T-helper 1 cell (primary cell): ENCODE data around the gene AGBL5.
A peak's percentile ranks its signal among the peaks of the same experiment; 100 is the strongest.
"Not testable (repeated sequence)": the region's sequence is repeated elsewhere in the genome, so short reads cannot be mapped to it uniquely, and the experiment has no call there.

ENCODE experiments used
- DNase-seq, 5 donors: peaks; one replicate each; pipeline ENCODE4 v3.0.0-alpha.2; 2012 to 2020

The AGBL5 gene

DNA sequence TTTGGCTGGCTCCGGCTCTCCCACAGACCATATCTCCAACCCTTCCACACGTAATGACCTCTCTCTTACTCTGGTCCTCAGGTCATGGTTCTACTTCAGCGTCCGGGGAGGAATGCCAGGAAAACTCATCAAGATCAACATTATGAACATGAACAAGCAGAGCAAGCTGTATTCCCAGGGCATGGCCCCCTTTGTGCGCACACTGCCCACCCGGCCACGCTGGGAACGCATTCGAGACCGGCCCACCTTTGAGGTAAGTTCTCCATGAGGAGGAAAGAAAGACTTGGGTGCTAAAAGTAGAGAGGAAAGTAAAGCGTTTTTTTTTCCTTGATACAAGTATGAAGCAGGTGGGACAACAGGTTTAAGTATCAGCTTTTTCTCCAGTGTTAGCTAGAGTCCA lies 1.9 kb downstream of the AGBL5 start:
- no peak for DNase-seq

DNA sequence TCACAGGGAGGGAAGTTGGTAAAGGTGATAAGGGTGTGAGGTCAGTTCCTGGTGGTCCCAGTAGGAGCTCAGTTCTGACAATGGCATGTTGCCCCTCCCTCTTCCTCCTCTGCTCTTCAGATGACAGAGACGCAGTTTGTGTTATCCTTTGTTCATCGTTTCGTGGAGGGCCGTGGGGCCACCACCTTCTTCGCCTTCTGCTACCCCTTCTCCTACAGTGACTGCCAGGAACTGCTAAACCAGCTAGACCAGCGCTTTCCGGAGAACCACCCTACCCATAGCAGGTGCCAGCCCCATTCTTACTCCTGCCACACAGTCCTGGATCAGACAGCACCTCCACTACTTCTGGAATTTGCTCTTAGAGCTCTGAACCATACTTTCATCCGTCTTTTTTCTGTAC lies 2.3 kb downstream of the AGBL5 start:
- DNase-seq = no peak

DNA sequence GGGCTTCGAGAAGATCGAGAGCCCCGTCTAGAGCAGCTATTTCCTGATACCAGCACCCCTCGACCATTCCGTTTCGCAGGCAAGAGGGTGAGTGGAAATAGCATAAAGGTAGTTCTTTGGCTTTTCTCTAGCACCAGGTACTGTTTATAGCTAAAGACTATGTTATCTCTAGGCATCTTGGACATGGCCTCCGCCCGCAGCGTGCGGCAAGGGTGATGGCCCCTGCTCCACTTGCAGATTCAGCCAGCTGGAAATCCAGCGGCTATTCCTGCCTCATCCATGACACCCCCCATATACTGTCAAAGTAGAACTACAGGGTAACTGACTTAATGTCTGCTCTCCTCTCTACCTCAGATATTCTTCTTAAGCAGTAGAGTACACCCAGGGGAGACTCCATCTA lies 3.3 kb downstream of the AGBL5 start:
- DNase-seq = no peak

DNA sequence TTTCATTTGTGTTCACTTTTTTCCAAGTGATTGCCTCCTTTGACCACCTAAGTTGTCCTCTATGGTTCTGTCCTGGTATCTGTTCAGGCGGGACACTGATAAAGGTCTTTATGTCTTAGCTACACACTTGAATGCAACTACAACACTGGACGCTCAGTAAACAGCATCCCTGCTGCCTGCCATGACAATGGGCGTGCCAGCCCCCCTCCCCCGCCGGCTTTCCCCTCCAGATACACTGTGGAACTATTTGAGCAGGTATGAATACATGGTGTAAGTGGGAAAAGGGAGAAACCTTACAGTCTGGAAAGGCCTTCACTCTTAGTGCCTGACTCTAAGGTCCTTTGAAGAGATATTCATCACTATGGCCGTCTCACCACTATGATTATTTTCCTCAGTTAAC lies 5.7 kb downstream of the AGBL5 start:
- no peak for DNase-seq

DNA sequence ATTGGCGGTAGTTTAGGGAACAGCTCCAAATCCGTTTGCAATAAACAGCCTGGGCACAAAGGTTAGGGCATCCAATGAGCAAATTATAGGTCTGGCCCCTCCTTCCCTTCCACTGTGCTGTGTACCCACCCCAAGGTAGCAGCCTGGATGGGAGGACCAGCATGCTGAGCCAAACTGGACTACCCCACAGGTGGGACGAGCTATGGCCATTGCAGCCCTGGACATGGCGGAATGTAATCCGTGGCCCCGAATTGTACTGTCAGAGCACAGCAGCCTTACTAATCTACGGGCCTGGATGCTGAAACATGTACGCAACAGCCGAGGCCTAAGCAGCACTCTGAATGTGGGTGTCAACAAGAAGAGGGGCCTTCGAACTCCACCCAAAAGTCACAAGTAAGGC lies 6.7 kb downstream of the AGBL5 start:
- DNase-seq = no peak

DNA sequence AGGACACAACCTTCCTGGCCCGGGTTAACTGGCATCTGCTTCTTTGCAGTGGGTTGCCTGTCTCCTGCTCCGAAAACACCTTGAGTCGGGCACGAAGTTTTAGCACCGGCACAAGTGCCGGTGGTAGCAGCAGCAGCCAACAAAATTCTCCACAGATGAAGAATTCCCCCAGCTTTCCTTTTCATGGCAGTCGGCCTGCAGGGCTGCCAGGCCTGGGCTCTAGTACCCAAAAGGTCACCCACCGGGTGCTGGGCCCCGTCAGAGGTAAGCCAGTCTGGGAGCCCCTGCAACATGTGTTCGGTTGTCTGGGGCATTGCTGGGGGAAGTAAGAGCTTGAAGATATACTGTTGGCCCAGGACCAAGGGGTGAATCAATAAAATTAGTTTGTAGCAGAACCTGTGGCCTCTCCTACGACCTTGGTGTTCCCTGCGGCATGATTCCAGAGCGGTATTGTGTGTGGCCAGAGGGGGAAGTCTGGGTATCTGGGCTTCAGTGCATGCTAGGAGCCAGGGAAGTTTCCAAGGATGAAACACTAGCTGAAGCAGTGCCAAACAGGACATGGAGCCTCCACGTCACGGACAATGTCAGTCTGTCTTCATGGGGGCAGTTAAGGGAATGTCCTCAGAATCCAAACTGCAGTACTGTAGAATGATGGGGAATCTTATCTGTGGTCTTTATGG lies 7.8 kb downstream of the AGBL5 start:
- DNase-seq = no peak

DNA sequence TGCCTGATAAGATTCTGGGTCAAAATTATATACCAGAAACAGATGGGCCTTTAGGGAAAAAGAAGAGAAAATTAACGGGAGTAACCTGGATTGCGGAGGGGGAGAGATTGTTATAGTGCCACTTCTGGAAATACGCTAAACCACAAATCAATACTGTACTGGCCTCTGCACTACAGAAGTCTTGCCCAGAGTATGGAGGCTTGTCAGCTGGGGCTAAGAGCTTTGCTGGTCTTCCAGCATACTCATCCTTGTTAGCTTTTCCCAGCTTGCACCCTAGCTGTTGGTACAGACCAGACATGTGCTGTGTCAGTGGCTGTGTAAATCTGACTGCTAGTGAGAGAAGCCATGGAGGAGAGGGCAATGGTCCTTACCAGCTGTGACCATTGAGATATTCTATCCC lies 8.9 kb downstream of the AGBL5 start:
- no peak for DNase-seq

DNA sequence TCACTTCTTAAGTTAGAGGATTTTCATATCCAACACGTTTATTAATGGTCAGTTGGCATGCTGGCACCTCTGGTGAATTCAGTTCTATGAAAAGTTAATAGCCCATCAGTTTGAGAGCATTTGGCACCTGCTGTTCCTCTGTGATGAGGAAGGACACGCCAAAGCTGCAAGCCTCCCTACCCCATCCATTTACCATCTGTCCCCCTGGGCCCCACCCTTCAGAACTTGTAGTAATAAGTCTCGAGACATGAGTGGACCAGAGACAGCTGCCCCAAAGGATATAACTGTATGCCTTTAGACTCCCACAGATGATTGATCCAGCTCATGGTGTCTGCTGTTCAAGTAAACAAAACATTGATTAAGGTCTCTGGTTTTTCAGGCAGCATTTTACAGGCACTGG lies 13.7 kb downstream of the AGBL5 start:
- DNase-seq = no peak

DNA sequence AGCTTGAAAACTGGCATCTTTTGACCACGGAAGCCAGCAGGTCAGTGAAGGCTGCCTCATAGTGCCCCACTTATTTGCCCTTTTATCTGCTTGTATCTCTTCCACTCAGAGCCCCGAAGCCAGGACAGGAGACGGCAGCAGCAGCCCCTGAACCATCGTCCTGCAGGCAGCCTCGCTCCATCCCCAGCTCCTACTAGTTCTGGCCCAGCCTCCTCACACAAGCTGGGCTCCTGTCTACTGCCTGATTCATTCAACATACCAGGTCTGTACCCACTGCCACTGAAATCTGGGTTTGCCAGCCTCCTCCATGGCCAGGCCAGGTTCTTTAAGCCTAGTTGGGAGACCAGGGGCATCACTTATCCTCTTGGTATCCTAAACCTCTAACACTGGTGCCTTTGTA lies 15.9 kb downstream of the AGBL5 start:
- DNase-seq = no peak

DNA sequence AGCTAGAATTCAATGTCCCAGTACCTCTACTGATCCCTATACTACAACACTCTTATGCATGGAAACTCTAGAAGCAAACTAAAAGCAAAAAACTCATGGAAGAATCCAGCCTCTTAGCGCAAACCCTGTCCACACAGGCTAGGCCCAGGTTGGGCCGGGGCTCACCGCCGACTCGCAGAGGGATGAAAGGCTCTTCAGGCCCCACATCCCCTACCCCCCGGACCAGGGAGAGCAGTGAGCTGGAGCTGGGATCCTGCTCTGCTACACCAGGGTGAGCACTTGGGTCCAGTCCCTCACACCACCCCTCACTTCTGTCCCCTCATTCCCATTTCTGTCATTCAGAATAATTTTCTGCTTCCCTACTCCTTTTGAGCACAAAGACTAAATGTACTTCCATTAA lies 18.0 kb downstream of the AGBL5 start:
- DNase-seq = no peak

DNA sequence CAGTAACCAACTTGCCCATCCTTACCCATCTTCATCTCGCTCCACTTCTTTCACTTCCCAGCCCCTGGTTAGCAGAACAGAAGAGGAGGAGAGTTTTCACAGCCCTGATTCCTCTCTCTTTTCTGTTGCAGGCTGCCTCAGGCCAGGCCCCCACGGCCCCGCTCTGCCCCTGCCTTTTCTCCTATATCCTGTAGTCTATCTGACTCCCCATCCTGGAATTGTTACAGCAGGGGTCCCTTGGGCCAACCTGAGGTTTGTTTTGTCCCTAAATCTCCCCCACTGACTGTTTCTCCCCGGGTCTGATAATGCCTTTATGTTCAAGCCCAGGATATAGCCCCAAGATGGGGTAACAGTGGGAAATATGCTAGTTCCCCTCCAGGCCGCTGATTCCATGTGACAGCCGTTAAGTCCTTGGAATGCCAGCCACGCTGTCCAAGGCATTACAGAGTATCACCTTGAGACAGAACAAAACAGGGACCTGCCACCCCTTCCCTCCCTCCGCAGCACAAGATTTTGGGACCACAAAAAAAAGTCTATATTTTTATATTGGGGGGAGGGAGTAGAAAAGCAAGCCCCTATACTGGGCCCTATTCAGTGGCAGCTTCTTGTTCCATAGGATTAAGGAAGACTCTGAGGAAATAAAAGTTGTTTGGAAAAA lies 18.6 kb downstream of the AGBL5 start:
- DNase-seq = no peak

DNA sequence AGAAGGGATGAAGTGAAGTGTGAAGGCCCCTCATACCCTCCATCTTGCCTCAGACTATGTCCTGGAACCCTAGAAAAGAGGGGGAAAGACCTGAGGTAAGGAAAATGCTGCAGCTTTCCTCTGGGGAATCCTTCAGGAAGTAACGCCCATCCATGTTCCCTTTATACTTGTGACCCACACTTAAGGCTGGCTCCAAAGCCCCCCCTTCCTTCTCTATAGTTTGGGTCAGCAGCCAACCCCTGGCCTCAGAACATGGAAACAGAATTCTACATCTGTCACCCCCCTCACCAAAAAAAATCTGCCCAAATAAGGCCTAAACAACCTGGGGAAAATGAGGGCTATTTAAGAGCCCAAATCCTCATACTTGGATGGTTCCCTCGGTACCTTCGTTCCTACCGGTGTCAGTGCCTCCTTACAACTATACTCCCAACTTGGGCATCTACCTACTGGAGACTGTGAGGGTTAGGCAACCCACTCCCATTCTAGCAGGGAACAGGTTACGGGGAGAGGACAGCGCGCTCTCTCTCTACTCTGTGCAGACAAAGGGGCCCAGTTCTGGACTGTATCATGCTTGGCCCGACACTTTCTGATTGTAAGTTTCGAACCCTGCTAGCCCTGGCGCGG lies 19.3 kb downstream of the AGBL5 start:
- DNase-seq = no peak

DNA sequence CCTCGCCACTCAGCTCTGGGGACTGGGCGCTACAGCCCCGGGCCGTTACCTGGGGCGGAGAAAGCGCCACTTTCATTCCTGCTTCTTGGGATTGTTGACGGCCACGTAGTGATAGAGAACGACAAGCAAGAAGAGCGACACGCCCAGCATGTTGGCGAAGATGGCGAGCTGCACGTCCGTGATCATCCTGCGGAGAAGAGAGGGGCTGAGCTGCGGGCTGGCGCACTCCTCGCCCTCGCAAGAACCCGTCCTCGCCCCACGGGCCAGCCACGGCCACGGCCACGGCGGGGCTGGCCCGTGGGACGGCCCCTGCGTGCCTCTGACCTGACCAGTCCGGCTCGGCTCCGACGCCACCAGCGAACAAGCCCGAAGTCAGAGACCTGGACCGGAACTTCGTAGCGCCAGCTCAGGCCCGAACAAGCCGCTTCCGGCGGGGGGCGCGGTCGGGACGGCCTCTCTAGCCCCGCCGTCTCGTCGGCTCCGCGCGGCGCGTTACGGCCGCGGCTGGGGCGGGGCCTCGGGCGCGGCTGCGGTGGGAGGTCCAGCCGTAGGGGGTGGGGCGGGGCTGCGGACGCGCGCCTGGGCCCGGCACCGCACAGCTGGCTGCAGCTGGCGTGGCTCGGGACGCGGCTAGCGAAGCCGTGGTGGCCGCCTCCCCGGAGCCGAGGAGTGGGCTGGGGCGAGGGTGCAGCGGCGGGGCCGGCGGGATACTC lies 20.0 kb downstream of the AGBL5 start, which contains the start of gene OST4:
Gene OST4 (minus strand): TSS at position 378 of the 713 bp plus-strand sequence.
- DNase-seq = peak; percentile 79 to 92 (median 83)

DNA sequence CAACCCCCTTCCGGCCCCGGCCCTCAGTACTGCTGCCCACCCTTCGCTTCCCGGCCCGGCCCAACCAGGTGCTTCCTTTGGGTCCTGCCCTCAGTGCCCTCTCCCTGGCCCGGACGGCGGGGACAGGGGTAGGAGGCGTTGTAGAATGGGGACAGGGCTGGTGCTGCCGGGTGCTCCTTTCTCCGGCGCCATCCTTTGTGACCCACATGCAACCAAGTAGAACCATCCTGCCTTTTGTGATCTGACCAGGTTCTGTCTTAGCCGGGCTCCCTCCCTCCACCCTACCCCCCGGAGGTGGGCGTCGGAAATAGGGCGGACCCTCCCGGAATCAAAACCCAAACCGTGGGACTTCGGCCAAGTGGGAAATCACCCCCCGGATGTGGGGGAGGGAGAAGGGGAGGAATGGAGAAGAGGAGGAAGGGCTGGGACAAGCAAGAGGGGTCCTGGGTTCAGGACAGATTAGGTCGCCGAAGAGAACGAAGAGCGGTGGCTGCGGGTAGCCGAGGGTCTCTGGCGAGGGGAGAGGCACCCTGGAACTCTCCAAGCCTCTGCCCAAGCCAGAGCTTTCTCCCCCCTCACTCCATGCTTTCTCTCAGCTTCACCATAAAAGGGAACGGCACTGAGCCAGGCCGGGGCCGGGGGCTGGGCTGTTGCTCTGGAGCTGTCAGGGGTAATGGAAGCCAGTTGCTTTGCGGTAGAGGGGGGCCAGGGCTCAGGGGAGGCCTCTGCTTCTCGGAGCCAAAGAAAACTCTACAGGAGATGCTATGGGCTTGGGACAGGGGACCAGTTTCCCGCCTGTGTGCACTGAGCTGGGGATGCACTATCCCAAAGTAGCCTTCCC lies 20.7 kb downstream of the AGBL5 start:
- peak in 1 of 5 donors; percentile 11 for DNase-seq

DNA sequence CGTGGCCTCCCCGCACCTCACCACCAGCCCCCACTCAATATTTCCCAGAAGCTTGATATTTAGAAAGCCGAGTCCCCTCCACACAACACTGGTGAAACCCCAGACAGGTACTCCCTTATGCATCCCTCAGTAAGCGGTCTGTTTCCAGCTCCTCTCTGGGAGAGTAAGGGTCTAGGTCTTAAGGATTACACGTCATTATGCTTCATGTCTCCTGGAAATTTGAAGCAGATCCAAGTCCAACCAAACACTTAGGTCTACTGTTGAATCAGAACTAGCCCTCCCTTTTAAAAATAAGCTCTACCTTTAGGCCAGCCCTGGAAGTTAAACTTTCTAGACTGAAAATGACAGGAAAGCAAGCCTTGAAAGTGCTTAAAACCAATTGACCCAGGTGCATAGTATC lies 21.5 kb downstream of the AGBL5 start:
- DNase-seq = no peak

DNA sequence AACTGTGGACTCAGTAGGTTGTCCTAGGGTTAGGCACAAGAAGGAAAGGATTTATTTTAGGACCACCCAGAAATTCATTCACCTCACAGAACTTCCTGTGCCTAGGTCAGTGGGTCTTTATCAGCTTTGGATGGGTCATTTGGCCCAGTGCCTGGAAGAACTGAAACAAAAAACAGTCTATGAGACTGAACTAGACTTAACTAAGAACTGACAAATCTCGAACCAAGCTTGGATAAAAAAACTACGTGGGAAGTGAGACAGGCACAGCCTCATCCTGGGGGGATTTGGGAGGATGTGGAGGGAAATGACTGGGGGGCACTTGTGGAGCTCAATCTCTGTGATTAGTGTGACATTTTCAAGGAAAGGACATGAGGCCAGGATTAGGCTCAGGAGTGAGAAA lies 22.3 kb downstream of the AGBL5 start:
- DNase-seq = no peak

DNA sequence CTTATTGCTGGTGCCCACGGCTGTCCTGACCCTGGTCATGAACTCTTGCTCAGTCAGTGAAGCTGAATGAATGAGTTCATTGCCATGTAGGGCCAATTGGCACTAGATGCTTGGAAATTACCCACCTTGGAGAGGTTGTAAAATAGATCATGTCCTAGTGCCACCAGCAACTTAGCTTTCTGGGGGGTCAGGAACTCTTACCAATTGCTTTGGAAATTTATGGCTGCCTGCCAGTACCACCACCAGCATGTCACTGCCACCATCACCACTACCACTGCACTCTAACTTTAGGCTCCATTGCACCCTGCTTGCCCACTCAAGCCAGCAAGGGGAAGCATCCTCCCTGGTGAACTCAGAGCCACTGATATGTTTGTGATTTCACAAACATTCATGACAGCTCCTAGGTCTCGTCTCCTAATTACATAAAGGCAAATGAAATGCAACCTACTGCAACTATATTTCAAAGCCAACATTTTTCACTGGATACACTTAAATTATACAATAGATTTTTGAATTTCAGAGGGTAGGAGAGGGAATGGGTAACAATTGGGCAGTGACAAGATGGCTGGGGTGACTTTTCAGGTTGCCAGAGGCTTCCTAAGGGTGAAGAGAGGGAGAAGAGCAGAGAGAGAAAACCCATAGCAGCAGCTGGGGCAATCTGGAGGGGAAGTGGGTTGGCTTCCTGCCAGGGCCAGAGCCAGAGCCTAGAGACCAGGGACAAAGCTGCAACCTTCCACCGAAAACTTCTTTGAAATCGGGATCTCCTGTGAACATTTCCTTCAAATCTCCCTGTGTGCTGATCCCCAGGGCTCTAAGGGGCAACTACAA lies 23.5 kb downstream of the AGBL5 start:
- peak in 3 of 5 donors; percentile 49 to 51 (median 51) for DNase-seq

DNA sequence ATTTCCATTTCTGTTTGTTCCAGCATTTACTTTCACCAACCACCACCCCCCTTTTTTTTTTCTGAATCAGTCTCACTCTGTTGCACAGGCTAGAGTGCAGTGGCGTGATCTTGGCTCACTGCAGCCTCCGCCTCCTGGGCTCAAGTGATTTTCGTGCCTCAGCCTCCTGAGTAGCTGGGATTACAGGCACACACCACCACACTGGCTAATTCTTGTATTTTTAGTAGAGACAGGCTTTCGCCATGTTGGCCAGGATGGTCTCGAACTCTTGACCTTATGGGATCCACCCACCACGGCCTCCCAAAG lies 24.1 kb downstream of the AGBL5 start:
- DNase-seq = not testable (repeated sequence)

DNA sequence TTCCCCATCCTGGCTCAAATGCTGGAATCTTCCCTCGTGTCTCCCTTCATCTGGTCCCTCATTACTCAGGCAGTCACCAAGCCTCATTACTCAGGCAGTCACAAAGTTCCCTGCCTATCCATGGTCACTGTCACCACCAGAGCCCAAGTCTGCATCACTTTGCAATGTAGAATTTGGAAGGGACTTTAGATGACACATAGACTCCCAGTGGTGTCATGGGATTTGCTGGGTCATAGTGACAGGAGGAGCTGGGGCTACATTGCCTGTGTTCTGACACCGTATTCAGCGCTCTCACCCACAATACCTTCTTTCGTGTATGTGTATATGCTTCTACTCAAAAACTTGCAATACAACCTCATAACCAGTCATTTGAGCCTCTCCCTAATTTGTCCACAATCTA lies 24.9 kb downstream of the AGBL5 start:
- no peak for DNase-seq

DNA sequence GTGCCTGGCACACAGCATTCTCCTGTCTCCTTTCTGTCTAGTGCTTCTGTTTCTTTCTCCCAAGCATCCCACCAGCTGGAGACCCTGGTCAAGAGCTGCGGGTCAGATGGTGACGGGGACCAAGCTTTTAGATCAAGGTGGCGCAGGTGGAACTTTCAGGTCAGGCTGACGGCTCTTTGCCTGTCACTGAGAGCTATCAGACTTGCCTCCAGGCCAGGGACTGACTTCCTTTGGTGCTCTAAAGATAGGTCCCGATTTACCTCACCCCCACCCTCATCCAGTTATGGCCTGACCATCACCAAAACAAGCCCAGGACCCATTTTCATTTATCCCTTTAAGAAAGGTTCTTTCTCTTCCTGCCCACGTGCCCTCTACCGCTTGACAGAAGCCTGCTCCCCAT lies 25.8 kb downstream of the AGBL5 start:
- DNase-seq = no peak

DNA sequence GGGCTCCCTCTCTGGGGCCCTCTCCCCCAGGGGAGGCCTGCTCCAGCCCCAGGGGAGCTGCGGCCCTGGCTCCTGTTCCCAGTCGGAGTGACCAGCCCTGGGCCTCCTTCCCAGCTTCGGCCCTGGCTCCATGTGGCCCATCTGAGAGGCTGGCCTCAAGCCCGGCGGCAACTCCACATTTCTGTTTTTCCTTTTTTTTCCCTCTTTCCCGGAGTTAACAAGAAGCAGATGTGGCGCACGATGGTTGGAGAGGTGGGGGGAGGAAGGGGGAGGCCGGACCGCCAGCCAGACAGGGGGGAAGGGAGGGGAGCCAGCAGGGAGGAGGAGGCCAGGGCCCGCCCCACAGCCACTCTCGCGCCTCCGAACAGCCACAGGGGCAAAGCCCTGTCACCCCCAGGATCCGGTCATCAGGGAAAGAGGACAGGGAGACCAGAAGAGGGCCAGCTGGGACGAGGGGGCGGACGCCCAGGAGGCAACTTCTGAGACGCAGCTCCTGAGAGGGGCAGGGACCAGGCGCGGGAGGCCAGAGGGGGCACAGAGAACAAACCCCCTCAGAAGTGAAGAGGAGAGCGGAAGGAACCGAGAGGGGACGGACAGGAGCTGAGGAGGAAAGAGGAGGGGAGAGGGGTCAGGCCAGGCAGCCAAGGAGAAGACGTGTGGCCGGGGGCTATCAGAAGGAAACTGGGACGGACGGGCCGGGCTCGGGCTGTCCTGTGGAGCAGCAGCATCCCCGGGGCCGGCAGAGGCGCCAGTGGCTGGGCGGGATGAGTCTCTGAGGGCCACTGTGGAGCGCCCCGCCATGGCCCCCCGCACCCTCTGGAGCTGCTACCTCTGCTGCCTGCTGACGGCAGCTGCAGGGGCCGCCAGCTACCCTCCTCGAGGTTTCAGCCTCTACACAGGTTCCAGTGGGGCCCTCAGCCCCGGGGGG lies 27.1 kb downstream of the AGBL5 start, which contains the start of gene EMILIN1:
Gene EMILIN1 (plus strand): TSS at position 349 of the 928 bp plus-strand sequence. CDS start 451 bp downstream, at position 800.
- no peak for DNase-seq
